ENCODE measurements around the gene EIF2S1.

GRCh38 chr14:67389275-67389674 lies 29.1 kb downstream of the EIF2S1 start:
- TF ChIP-seq, protein P1, sequence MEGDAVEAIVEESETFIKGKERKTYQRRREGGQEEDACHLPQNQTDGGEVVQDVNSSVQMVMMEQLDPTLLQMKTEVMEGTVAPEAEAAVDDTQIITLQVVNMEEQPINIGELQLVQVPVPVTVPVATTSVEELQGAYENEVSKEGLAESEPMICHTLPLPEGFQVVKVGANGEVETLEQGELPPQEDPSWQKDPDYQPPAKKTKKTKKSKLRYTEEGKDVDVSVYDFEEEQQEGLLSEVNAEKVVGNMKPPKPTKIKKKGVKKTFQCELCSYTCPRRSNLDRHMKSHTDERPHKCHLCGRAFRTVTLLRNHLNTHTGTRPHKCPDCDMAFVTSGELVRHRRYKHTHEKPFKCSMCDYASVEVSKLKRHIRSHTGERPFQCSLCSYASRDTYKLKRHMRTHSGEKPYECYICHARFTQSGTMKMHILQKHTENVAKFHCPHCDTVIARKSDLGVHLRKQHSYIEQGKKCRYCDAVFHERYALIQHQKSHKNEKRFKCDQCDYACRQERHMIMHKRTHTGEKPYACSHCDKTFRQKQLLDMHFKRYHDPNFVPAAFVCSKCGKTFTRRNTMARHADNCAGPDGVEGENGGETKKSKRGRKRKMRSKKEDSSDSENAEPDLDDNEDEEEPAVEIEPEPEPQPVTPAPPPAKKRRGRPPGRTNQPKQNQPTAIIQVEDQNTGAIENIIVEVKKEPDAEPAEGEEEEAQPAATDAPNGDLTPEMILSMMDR (IDR thresholded peaks at IDR 0.05; ENCODE audit: poor library complexity) = no peak
- TF ChIP-seq EZH2 (IDR thresholded peaks at IDR 0.05; ENCODE audit: borderline replicate concordance) = no peak
- no peak for TF ChIP-seq EZH2phosphoT487 (IDR thresholded peaks at IDR 0.05; ENCODE audit: low read depth, severe bottlenecking, unreplicated experiment)
